ENCODE measurements around the gene NBEA. TPM values are rescaled to one million over a fixed set of nuclear protein-coding genes. Genes with fewer than 3 reads are reported as not detected.
"Not testable (repeated sequence)": the region's sequence is repeated elsewhere in the genome, so short reads cannot be mapped to it uniquely, and the experiment has no call there.

NBEA gene
- total RNA-seq, 6 experiments from 2014 or later: 5.6 to 9.6 (median 6.9) TPM

DNA sequence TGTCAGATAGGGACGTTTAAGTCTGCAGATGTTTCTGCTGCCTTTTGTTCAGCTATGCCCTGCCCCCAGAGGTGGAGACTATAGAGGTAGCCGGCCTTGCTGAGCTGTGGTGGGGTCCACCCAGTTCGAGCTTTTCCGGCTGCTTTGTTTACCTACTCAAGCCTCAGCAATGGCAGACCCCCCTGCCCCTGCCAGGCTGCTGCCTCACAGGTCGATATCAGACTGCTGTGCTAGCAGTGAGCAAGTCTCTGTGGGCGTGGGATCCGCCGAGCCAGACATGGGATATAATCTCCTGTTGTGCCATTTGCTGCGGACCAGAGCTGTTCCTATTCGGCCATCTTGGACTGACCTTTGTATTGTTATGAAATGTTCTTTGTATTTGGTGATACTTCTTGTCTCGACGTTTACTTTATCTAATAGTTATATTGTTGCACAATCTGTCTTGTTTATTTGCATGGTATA, 46.3 kb downstream of the NBEA start:
- TF ChIP-seq, protein P1, sequence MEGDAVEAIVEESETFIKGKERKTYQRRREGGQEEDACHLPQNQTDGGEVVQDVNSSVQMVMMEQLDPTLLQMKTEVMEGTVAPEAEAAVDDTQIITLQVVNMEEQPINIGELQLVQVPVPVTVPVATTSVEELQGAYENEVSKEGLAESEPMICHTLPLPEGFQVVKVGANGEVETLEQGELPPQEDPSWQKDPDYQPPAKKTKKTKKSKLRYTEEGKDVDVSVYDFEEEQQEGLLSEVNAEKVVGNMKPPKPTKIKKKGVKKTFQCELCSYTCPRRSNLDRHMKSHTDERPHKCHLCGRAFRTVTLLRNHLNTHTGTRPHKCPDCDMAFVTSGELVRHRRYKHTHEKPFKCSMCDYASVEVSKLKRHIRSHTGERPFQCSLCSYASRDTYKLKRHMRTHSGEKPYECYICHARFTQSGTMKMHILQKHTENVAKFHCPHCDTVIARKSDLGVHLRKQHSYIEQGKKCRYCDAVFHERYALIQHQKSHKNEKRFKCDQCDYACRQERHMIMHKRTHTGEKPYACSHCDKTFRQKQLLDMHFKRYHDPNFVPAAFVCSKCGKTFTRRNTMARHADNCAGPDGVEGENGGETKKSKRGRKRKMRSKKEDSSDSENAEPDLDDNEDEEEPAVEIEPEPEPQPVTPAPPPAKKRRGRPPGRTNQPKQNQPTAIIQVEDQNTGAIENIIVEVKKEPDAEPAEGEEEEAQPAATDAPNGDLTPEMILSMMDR (IDR thresholded peaks at IDR 0.05): no peak
- peaks cover 10% of the 10 kb centered on the region for H3K36me3 Mint-ChIP-seq (ENCODE audit: low read depth)
- H3K9me3 Mint-ChIP-seq: peaks cover 27% of the 10 kb centered on the region
- H3K27me3 Mint-ChIP-seq (ENCODE audit: insufficient read depth): no peaks in the 10 kb centered on the region; the same call in 1 of the 2 replicates
- no peak overlapping the region for H3K4me3 Mint-ChIP-seq
- no peak overlapping the region for H3K27ac Mint-ChIP-seq
- H3K4me1 Mint-ChIP-seq (ENCODE audit: low read depth): no peaks in the 10 kb centered on the region; the same call in 1 of the 2 replicates
- no peak for DNase-seq

DNA sequence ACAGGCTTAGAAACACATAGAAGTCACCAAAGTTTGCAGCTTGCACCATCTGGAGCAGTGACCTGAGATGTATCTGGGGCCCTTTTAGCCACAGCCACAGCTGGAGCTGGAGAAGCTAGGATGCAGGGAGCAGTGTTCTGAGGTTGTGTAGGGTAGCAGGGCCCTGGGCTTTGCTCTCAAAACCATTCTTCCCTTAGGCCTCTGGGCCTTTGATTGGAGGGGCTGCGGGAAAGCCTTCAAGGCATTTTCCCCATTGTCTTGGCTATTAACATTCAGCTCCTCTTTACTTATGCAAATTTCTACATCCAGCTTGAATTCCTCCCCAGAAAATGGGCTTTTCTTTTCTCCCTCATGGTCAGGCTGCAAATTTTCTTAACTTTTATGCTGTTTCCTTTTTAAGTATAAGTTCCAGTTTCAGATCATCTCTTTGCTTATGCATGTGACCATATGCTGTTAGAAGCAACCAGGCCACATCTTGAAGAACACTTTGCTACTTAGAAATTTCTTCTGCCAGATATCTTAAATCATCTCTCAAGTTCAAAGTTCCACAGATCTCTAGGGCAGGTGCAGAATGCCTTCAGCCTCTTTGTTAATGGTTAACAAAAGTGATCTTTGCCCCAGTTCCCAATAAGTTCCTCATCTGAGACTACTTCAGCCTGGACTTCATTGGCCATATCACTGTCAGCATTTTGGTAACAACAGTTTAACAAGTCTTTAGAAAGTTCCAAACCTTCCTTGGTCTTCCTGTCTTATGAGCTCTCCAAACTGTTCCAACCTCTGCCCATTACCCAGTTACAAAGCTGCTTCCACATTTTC, 48.5 kb downstream of the NBEA start:
- Mint-ChIP-seq H3K4me3 (no peak overlapping the region), H3K27ac (no peak overlapping the region), H3K36me3 (ENCODE audit: low read depth) (peaks cover 10% of the 10 kb centered on the region), H3K9me3 (peaks cover 31% of the 10 kb centered on the region), H3K27me3 (ENCODE audit: insufficient read depth) (no peaks in the 10 kb centered on the region; the same call in 1 of the 2 replicates), H3K4me1 (ENCODE audit: low read depth) (no peaks in the 10 kb centered on the region; the same call in 1 of the 2 replicates)
- no peak for DNase-seq
- TF ChIP-seq, protein P1 (IDR thresholded peaks at IDR 0.05): no peak

- H3K4me3 Mint-ChIP-seq: no peak overlapping the region
- no peak overlapping the region for H3K27ac Mint-ChIP-seq
- peak; percentile 4 for DNase-seq
- TF ChIP-seq, protein P1 (IDR thresholded peaks at IDR 0.05): peak; percentile 14; the same call in 1 of the 2 replicates
- peaks cover 10% of the 10 kb centered on the region for H3K36me3 Mint-ChIP-seq (ENCODE audit: low read depth)
- H3K4me1 Mint-ChIP-seq (ENCODE audit: low read depth): no peaks in the 10 kb centered on the region; the same call in 1 of the 2 replicates
- H3K9me3 Mint-ChIP-seq: peaks cover 29% of the 10 kb centered on the region
- H3K27me3 Mint-ChIP-seq (ENCODE audit: insufficient read depth): no peaks in the 10 kb centered on the region
Measured at GRCh38 chr13:34993470-34993869, 51.4 kb downstream of the NBEA start.

DNA sequence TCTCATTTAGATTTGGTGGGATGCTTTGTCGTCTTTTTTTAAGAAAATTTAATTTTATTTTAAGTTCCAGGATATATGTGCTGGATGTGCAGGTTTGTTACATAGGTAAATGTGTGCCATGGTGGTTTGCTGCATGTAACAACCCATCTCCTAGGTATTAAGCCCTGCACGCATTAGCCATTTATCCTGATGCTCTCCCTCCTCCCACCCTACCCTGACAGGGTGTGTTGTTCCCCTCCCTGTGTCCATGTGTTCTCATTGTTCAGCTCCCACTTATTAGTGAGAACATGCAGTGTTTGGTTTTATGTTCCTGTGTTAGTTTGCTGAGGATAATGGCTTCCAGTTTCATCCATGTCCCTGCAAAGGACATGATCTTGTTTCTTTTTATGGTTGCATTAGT, 61.7 kb downstream of the NBEA start:
- not testable (repeated sequence) for H3K4me3 Mint-ChIP-seq; H3K4me1 Mint-ChIP-seq (ENCODE audit: low read depth); H3K27me3 Mint-ChIP-seq (ENCODE audit: insufficient read depth); H3K9me3 Mint-ChIP-seq; H3K36me3 Mint-ChIP-seq (ENCODE audit: low read depth); DNase-seq; H3K27ac Mint-ChIP-seq

- Mint-ChIP-seq H3K4me1 (ENCODE audit: low read depth) (no peaks in the 10 kb centered on the region), H3K27ac (no peak overlapping the region), H3K9me3 (no peaks in the 10 kb centered on the region; the same call in 1 of the 2 replicates), H3K27me3 (ENCODE audit: insufficient read depth) (peaks cover under 1% of the 10 kb centered on the region; the same call in 1 of the 2 replicates), H3K36me3 (ENCODE audit: low read depth) (no peaks in the 10 kb centered on the region), H3K4me3 (no peak overlapping the region)
- no peak for DNase-seq
- TF ChIP-seq, protein P1 (IDR thresholded peaks at IDR 0.05): no peak
Measured at GRCh38 chr13:35005051-35005450, 63.0 kb downstream of the NBEA start.

GRCh38 chr13:35014606-35015213, 72.6 kb downstream of the NBEA start:
- Mint-ChIP-seq H3K27ac (no peak overlapping the region), H3K27me3 (ENCODE audit: insufficient read depth) (peaks cover 2% of the 10 kb centered on the region; the same call in 1 of the 2 replicates), H3K9me3 (no peaks in the 10 kb centered on the region; the same call in 1 of the 2 replicates), H3K4me3 (no peak overlapping the region), H3K4me1 (ENCODE audit: low read depth) (no peaks in the 10 kb centered on the region), H3K36me3 (ENCODE audit: low read depth) (no peaks in the 10 kb centered on the region)
- no peak for DNase-seq
- TF ChIP-seq, protein P1 (IDR thresholded peaks at IDR 0.05): no peak

Measured in HFFc6 (cell line).